SK-N-SH treated with all-trans-retinoic acid at 6 μM for 48 hours (cell line): ENCODE measurements around the gene COPG2.

ENCODE experiments used
- ATAC-seq: fragments of 200-7000 bp; cut with Tn5 transposase; 3 replicates; pipeline ENCODE4 v1.9.1; 2020; ENCODE audit warnings: mild to moderate bottlenecking, moderate library complexity
- ARNTL ChIP-seq: fragments of 450-650 bp; formaldehyde crosslinking; IDR thresholded peaks from 2 replicates; pipeline ENCODE4 v1.5.0; 2020; ENCODE audit warnings: low read depth, mild to moderate bottlenecking, moderate library complexity, borderline replicate concordance
- BACH2 ChIP-seq: fragments of 250-450 bp; sonication (Bioruptor Pico); IDR thresholded peaks from 2 replicates; pipeline ENCODE4 v1.9.0; 2021; ENCODE audit warnings: mild to moderate bottlenecking, borderline replicate concordance
- CREB5 ChIP-seq: fragments of 250-450 bp; sonication (Bioruptor Pico); IDR thresholded peaks from 2 replicates; pipeline ENCODE4 v1.5.1; 2020; ENCODE audit warnings: low read depth, mild to moderate bottlenecking, moderate library complexity
- CSDC2 ChIP-seq: fragments of 250-450 bp; sonication (Bioruptor Pico); IDR thresholded peaks from 2 replicates; pipeline ENCODE4 v1.5.0; 2020; ENCODE audit warnings: mild to moderate bottlenecking, moderate library complexity
- CSRNP3 ChIP-seq: fragments of 250-450 bp; sonication (Bioruptor Pico); IDR thresholded peaks from 2 replicates; pipeline ENCODE4 v1.5.1; 2021; ENCODE audit warnings: mild to moderate bottlenecking, moderate library complexity
- ESRRG ChIP-seq: fragments of 250-450 bp; sonication (Bioruptor Pico); IDR thresholded peaks from 2 replicates; pipeline ENCODE4 v1.6.1; 2021; ENCODE audit warnings: mild to moderate bottlenecking
- GLIS3 ChIP-seq: fragments of 250-450 bp; sonication (Bioruptor Pico); IDR thresholded peaks from 2 replicates; pipeline ENCODE4 v1.5.0; 2020; ENCODE audit warnings: mild to moderate bottlenecking, moderate library complexity
- ISL1 ChIP-seq: fragments of 250-450 bp; sonication (Bioruptor Pico); IDR thresholded peaks from 2 replicates; pipeline ENCODE4 v2.1.2; 2022; ENCODE audit warnings: mild to moderate bottlenecking, moderate library complexity
- OSR1 ChIP-seq: fragments of 250-450 bp; sonication (Bioruptor Pico); IDR thresholded peaks from 2 replicates; pipeline ENCODE4 v1.8.0; 2022; ENCODE audit warnings: moderate library complexity, mild to moderate bottlenecking, inconsistent platforms
- PATZ1 ChIP-seq: fragments of 250-450 bp; sonication (Bioruptor Pico); IDR thresholded peaks from 2 replicates; pipeline ENCODE4 v1.8.0; 2020; ENCODE audit warnings: mild to moderate bottlenecking, moderate library complexity, borderline replicate concordance
- POU6F1 ChIP-seq: fragments of 250-450 bp; sonication (Bioruptor Pico); IDR thresholded peaks from 2 replicates; pipeline ENCODE4 v1.8.0; 2021; ENCODE audit warnings: low read depth, mild to moderate bottlenecking, moderate library complexity, borderline replicate concordance
- PPARA ChIP-seq: fragments of 250-450 bp; sonication (Bioruptor Pico); IDR thresholded peaks from 2 replicates; pipeline ENCODE4 v1.5.0; 2020; ENCODE audit warnings: mild to moderate bottlenecking, borderline replicate concordance
- RARB ChIP-seq: fragments of 250-450 bp; sonication (Bioruptor Pico); IDR thresholded peaks from 2 replicates; pipeline ENCODE4 v1.8.0; 2021; ENCODE audit warnings: mild to moderate bottlenecking, moderate library complexity
- SNAI2 ChIP-seq: fragments of 250-450 bp; sonication (Bioruptor Pico); IDR thresholded peaks from 2 replicates; pipeline ENCODE4 v1.5.0; 2020; ENCODE audit warnings: mild to moderate bottlenecking, moderate library complexity
- TCF4 ChIP-seq: fragments of 250-450 bp; sonication (Bioruptor Pico); IDR thresholded peaks from 2 replicates; pipeline ENCODE4 v1.8.0; 2021; ENCODE audit warnings: mild to moderate bottlenecking, moderate library complexity, borderline replicate concordance
- TOX ChIP-seq: fragments of 250-450 bp; sonication (Bioruptor Pico); IDR thresholded peaks from 2 replicates; pipeline ENCODE4 v1.8.0; 2021; ENCODE audit warnings: mild to moderate bottlenecking, moderate library complexity, borderline replicate concordance
- TSHZ2 ChIP-seq: fragments of 250-450 bp; sonication (Bioruptor Pico); IDR thresholded peaks from 2 replicates; pipeline ENCODE4 v1.5.0; 2020; ENCODE audit warnings: mild to moderate bottlenecking, moderate library complexity
- ZC3H10 ChIP-seq: fragments of 250-450 bp; sonication (Bioruptor Pico); IDR thresholded peaks from 2 replicates; pipeline ENCODE4 v1.5.1; 2021; ENCODE audit warnings: mild to moderate bottlenecking, moderate library complexity
- ZFP3 ChIP-seq: fragments of 250-450 bp; sonication (Bioruptor Pico); IDR thresholded peaks from 2 replicates; pipeline ENCODE4 v1.5.0; 2020; ENCODE audit warnings: mild to moderate bottlenecking, moderate library complexity
- ZFP30 ChIP-seq: fragments of 450-650 bp; formaldehyde crosslinking; IDR thresholded peaks from 2 replicates; pipeline ENCODE4 v1.5.0; 2022; ENCODE audit warnings: mild to moderate bottlenecking, moderate library complexity
- ZNF565 ChIP-seq: fragments of 450-650 bp; formaldehyde crosslinking; conservative IDR thresholded peaks from 2 replicates; pipeline ENCODE4 v1.5.0; 2020; ENCODE audit warnings: low read depth, mild to moderate bottlenecking, moderate library complexity
- ZNF8 ChIP-seq: fragments of 450-650 bp; formaldehyde crosslinking; IDR thresholded peaks from 2 replicates; pipeline ENCODE4 v1.5.0; 2020; ENCODE audit warnings: mild to moderate bottlenecking, moderate library complexity

The COPG2 gene

GRCh38 chr7:130672146-130672545, 3.6 kb upstream of the COPG2 start:
- ATAC-seq: no peak
- TF ChIP-seq CSDC2 (CRISPR knock-in tag): no peak
- TF ChIP-seq PATZ1 (CRISPR knock-in tag): no peak
- TF ChIP-seq OSR1 (CRISPR knock-in tag): no peak
- TF ChIP-seq TCF4 (CRISPR knock-in tag): no peak
- TF ChIP-seq RARB (CRISPR knock-in tag): no peak
- no peak for TF ChIP-seq GLIS3 (CRISPR knock-in tag)
- no peak for TF ChIP-seq CREB5 (CRISPR knock-in tag)
- no peak for TF ChIP-seq ARNTL (CRISPR knock-in tag)
- no peak for TF ChIP-seq SNAI2 (CRISPR knock-in tag)
- no peak for TF ChIP-seq PPARA
- no peak for TF ChIP-seq ZNF8 (CRISPR knock-in tag)
- no peak for TF ChIP-seq ZFP30
- no peak for TF ChIP-seq TOX
- no peak for TF ChIP-seq POU6F1
- TF ChIP-seq ZFP3 (CRISPR knock-in tag): no peak
- no peak for TF ChIP-seq ZC3H10 (CRISPR knock-in tag)
- no peak for TF ChIP-seq BACH2 (CRISPR knock-in tag)
- TF ChIP-seq TSHZ2 (CRISPR knock-in tag): no peak

GRCh38 chr7:130669085-130669700, 645 bp upstream of the COPG2 start:
- ATAC-seq: peak; percentile 43

More at GRCh38 chr7:130669085-130669700, 645 bp upstream of the COPG2 start:
- no peak for TF ChIP-seq OSR1 (CRISPR knock-in tag)
- no peak for TF ChIP-seq TOX
- no peak for TF ChIP-seq ESRRG (CRISPR knock-in tag)
- TF ChIP-seq CREB5 (CRISPR knock-in tag): no peak
- TF ChIP-seq ISL1 (CRISPR knock-in tag): no peak
- no peak for TF ChIP-seq BACH2 (CRISPR knock-in tag)
- TF ChIP-seq CSRNP3 (CRISPR knock-in tag): no peak
- no peak for TF ChIP-seq CSDC2 (CRISPR knock-in tag)
- no peak for TF ChIP-seq RARB (CRISPR knock-in tag)
- no peak for TF ChIP-seq POU6F1
- no peak for TF ChIP-seq ARNTL (CRISPR knock-in tag)
- TF ChIP-seq ZNF565 (CRISPR knock-in tag): no peak
